ENCODE measurements around the gene DNAH6. TPM values are rescaled to one million over a fixed set of nuclear protein-coding genes. Genes with fewer than 3 reads are reported as not detected.

The DNAH6 gene
- total and polyA plus RNA-seq, 2 of the 13 experiments (the other 11 are each of a cell fraction or from before 2014, with no cell fraction given) = 0.01 TPM; not detected in 1

DNA sequence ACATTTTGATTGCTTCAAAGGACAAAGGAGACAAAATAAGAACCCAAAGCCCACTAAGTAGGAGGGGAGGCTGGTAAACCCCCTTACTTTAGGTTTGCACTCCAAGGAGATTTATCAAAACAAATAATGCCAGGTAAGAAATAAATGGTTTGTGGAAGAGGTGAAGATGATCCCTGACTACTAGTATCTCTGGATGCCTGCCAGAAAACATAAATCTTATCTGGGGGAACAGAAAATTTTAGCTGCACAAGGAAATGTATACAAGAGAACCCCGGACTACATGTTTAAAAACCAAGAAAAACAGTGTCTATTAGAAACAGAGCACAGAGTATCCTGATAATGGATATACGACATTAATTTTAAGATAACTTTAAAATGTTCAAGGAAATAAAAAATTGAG is 250.5 kb downstream of the DNAH6 start:
- H2AFZ ChIP-seq (ENCODE audit: low read length) = no peak overlapping the region
- ChIA-PET CTCF (ENCODE audit: low intra/inter-chr PET ratio, low total read pairs) (no interaction called here), POLR2A (no interaction called here)
- in situ Hi-C loops (cut with HindIII; ENCODE audit: extremely low pct_ligation_motif_present, low pct_unique_long_range_greater_than_20kb) = no loop called here
- no peaks in the 10 kb centered on the region for H3K27me3 ChIP-seq (ENCODE audit: control insufficient read depth in 1 of 2, insufficient read depth in 2 of 2, low read length in 2 of 2)
- H3K4me1 ChIP-seq (ENCODE audit: insufficient read depth, low read length) = no peaks in the 10 kb centered on the region
- H3K9ac ChIP-seq (ENCODE audit: insufficient read depth, low read depth, low read length) = no peak overlapping the region
- BruUV-seq (replicated peaks) = no TSS peak
- H3K9me3 ChIP-seq (ENCODE audit: low read length) = peaks cover 8% of the 10 kb centered on the region; the same call in 1 of the 2 replicates
- no peaks in the 10 kb centered on the region for H3K36me3 ChIP-seq (replicated peaks in 1 of 2; ENCODE audit: control insufficient read depth in 1 of 2, insufficient read depth in 2 of 2, low read length in 2 of 2)
- intact Hi-C loops (cut with micrococcal nuclease; ENCODE audit: unreplicated experiment) = no loop called here
- FAIRE-seq (no peak), DNase-seq (ENCODE audit: low spot score) (no peak), ATAC-seq (no peak)
- no peaks in the 10 kb centered on the region for H3K79me2 ChIP-seq (ENCODE audit: insufficient read depth, low read length)
- H3K4me2 ChIP-seq (ENCODE audit: low read depth, low read length) = no peak overlapping the region
- 9% methylated on average over 2 of the region's 2 CpGs for WGBS (ENCODE audit: low lambda C conversion rate)
- no peak for TF ChIP-seq HOXD1 (CRISPR knock-in tag; IDR thresholded peaks at IDR 0.05)
- no peak for TF ChIP-seq MTF2 (CRISPR knock-in tag; IDR thresholded peaks at IDR 0.05; ENCODE audit: borderline replicate concordance)
- TF ChIP-seq RBM22 (optimal IDR thresholded peaks at IDR 0.05; ENCODE audit: low read length) = no peak
- H3K27ac ChIP-seq (ENCODE audit: extremely low read length, insufficient read depth, low read length) = no peak overlapping the region
- no peaks in the 10 kb centered on the region for H4K20me1 ChIP-seq (ENCODE audit: insufficient read depth, low read length)
- H3K4me3 ChIP-seq (replicated peaks in 1 of 3; ENCODE audit: insufficient read depth in 1 of 3, low read depth in 2 of 3, low read length in 3 of 3) = no peak overlapping the region

DNA sequence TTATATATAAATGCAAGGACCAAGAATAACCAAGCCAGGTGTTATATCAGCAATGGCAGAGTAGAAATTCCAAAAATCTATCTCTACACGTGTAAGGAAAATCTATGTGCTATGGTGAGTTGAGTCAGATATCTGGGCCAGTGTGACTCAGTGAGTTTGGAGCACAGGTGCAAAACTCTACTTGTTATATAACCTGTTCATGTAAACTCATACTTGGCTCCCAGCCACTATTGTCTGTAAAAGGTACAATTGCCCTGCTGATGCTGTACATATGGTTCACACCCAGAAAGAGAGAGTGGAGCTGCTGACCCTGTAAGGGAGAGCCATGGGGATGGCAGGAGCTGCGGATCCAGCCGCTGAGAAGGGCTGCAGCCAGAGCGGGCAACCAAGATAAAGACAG is 252.5 kb downstream of the DNAH6 start:
- no peaks in the 10 kb centered on the region for H3K36me3 ChIP-seq (replicated peaks in 1 of 2; ENCODE audit: control insufficient read depth in 1 of 2, insufficient read depth in 2 of 2, low read length in 2 of 2)
- DNase-seq (ENCODE audit: low spot score) (no peak), ATAC-seq (no peak), FAIRE-seq (no peak)
- H3K9ac ChIP-seq (ENCODE audit: insufficient read depth, low read depth, low read length) = no peak overlapping the region
- no peak for TF ChIP-seq XBP1 (CRISPR knock-in tag; IDR thresholded peaks at IDR 0.05)
- no peak for TF ChIP-seq ZNF850 (CRISPR knock-in tag; conservative IDR thresholded peaks at IDR 0.05)
- TF ChIP-seq TBL1XR1 (IDR thresholded peaks at IDR 0.05; ENCODE audit: borderline replicate concordance, low read length, partially characterized antibody) = no peak
- TF ChIP-seq, protein P1, sequence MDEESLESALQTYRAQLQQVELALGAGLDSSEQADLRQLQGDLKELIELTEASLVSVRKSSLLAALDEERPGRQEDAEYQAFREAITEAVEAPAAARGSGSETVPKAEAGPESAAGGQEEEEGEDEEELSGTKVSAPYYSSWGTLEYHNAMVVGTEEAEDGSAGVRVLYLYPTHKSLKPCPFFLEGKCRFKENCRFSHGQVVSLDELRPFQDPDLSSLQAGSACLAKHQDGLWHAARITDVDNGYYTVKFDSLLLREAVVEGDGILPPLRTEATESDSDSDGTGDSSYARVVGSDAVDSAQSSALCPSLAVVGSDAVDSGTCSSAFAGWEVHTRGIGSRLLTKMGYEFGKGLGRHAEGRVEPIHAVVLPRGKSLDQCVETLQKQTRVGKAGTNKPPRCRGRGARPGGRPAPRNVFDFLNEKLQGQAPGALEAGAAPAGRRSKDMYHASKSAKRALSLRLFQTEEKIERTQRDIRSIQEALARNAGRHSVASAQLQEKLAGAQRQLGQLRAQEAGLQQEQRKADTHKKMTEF (CRISPR knock-in tag; IDR thresholded peaks at IDR 0.05) = no peak
- TF ChIP-seq ZNF564 (CRISPR knock-in tag; IDR thresholded peaks at IDR 0.05) = no peak
- TF ChIP-seq, protein P2, sequence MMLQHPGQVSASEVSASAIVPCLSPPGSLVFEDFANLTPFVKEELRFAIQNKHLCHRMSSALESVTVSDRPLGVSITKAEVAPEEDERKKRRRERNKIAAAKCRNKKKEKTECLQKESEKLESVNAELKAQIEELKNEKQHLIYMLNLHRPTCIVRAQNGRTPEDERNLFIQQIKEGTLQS (CRISPR knock-in tag; IDR thresholded peaks at IDR 0.05) = no peak
- TF ChIP-seq ATRX (CRISPR knock-in tag; IDR thresholded peaks at IDR 0.05; ENCODE audit: borderline replicate concordance) = no peak
- TF ChIP-seq, protein P3, sequence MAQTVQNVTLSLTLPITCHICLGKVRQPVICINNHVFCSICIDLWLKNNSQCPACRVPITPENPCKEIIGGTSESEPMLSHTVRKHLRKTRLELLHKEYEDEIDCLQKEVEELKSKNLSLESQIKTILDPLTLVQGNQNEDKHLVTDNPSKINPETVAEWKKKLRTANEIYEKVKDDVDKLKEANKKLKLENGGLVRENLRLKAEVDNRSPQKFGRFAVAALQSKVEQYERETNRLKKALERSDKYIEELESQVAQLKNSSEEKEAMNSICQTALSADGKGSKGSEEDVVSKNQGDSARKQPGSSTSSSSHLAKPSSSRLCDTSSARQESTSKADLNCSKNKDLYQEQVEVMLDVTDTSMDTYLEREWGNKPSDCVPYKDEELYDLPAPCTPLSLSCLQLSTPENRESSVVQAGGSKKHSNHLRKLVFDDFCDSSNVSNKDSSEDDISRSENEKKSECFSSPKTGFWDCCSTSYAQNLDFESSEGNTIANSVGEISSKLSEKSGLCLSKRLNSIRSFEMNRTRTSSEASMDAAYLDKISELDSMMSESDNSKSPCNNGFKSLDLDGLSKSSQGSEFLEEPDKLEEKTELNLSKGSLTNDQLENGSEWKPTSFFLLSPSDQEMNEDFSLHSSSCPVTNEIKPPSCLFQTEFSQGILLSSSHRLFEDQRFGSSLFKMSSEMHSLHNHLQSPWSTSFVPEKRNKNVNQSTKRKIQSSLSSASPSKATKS (CRISPR knock-in tag; IDR thresholded peaks at IDR 0.05) = no peak
- no peak for TF ChIP-seq ZNF10 (CRISPR knock-in tag; IDR thresholded peaks at IDR 0.05; ENCODE audit: borderline replicate concordance, low read depth)
- no peak for TF ChIP-seq GATA4 (IDR thresholded peaks at IDR 0.05; ENCODE audit: borderline replicate concordance, low read depth)
- intact Hi-C loops (cut with micrococcal nuclease; ENCODE audit: unreplicated experiment) = no loop called here
- H3K27ac ChIP-seq (ENCODE audit: extremely low read length, insufficient read depth, low read length) = no peak overlapping the region
- H2AFZ ChIP-seq (ENCODE audit: low read length) = no peak overlapping the region
- no TSS peak for BruUV-seq (replicated peaks)
- WGBS (ENCODE audit: low lambda C conversion rate) = 54% methylated on average over 4 of the region's 4 CpGs
- no peaks in the 10 kb centered on the region for H3K79me2 ChIP-seq (ENCODE audit: insufficient read depth, low read length)
- CTCF ChIA-PET (ENCODE audit: low intra/inter-chr PET ratio, low total read pairs) = no interaction called here
- H3K4me2 ChIP-seq (ENCODE audit: low read depth, low read length) = no peak overlapping the region
- no peak overlapping the region for H3K4me3 ChIP-seq (replicated peaks in 1 of 3; ENCODE audit: insufficient read depth in 1 of 3, low read depth in 2 of 3, low read length in 3 of 3)
- H3K27me3 ChIP-seq (ENCODE audit: control insufficient read depth in 1 of 2, insufficient read depth in 2 of 2, low read length in 2 of 2) = no peaks in the 10 kb centered on the region
- H3K4me1 ChIP-seq (ENCODE audit: insufficient read depth, low read length) = no peaks in the 10 kb centered on the region
- POLR2A ChIA-PET = no interaction called here
- in situ Hi-C loops (cut with HindIII; ENCODE audit: extremely low pct_ligation_motif_present, low pct_unique_long_range_greater_than_20kb) = no loop called here
- peaks cover 8% of the 10 kb centered on the region; the same call in 1 of the 2 replicates for H3K9me3 ChIP-seq (ENCODE audit: low read length)
- H4K20me1 ChIP-seq (ENCODE audit: insufficient read depth, low read length) = no peaks in the 10 kb centered on the region
